Right cardiac atrium (tissue), 5 donors: ENCODE data around the gene ACTN1. TPM values are rescaled to one million over a fixed set of nuclear protein-coding genes. Genes with fewer than 3 reads are reported as not detected.

Experiments
- ATAC-seq, 2 donors: fragments of 200-7000 bp; cut with Tn5 transposase; one replicate each; pipeline versions ENCODE4 v1.8.0 to v1.9.1; 2020; ENCODE audit warnings: moderate library complexity in 2 of 2, mild to moderate bottlenecking in 1 of 2
- DNase-seq, 3 donors: peaks; one replicate each; pipeline ENCODE4 v3.0.0-alpha.2; 2020
- H3K27ac ChIP-seq: one replicate; pipeline ENCODE4 v1.5.1; 2013; ENCODE audit warnings: mild to moderate bottlenecking, low read length, control low read depth, moderate library complexity
- H3K27me3 ChIP-seq: one replicate; pipeline ENCODE4 v1.6.1; 2013; ENCODE audit not compliant: control insufficient read depth, insufficient read depth
- H3K4me1 ChIP-seq: one replicate; pipeline ENCODE4 v1.6.1; 2013; ENCODE audit warnings: low read length; ENCODE audit not compliant: control insufficient read depth, insufficient read depth
- H3K4me3 ChIP-seq: one replicate; pipeline ENCODE4 v1.5.1; 2013; ENCODE audit warnings: low read length, control low read depth
- H3K9me3 ChIP-seq: one replicate; pipeline ENCODE4 v1.6.1; 2013; ENCODE audit warnings: low read length; ENCODE audit not compliant: control insufficient read depth
- WGBS: extraction: QIAGEN DNeasy Blood & Tissue Kit; methylation state at CpG from one replicate; pipeline ENCODE4 v1.1.7; 2013; 5-methylcytosine and 5-hydroxymethylcytosine counted together
- intact Hi-C, 4 donors: fragments of 100-400 bp; cut with DNase I; formaldehyde crosslinking; loops; one replicate each; pipeline versions ENCODE4 v1.11.0 to v1.14.0; 2022 to 2023
- polyA plus RNA-seq: library from polyadenylated mRNA; stranded (reverse); fragments of 200-250 nt; gene quantifications from one replicate; pipeline ENCODE4 v1.2.3, GENCODE V29; 2013
- total RNA-seq, 4 donors: library from RNA; stranded (reverse); fragmentation: NEBNext Ultra II Directional; extraction: Animal tissue kit (Norgen Biotek cat#: 25700); gene quantifications; one replicate each; pipeline ENCODE4 v1.2.1, GENCODE V29; 2021
- donor health status: healthy with polysubstance abuse.
- donor health status: DM: no; HTN: yes; CAD: no.
- donor health status: DM: no; HTN: no; CAD: no.
- donor health status: DM: no; HTN: yes; CAD: no; lungs with severe emphysema.
- donor health status: DM: yes; HTN: yes; CAD: no.

Gene ACTN1
- total and polyA plus RNA-seq, 5 donors, result 80.5 to 305 (median 155) TPM

GRCh38 chr14:68926236-68926635 is 52.9 kb downstream of the ACTN1 start:
- intact Hi-C loops, result no loop called here
- H3K9me3 ChIP-seq, result no peaks in the 10 kb centered on the region
- peaks cover 9% of the 10 kb centered on the region for H3K4me1 ChIP-seq
- H3K27ac ChIP-seq, result no peak overlapping the region
- DNase-seq (peak in 1 of 3 donors; percentile 18), ATAC-seq (no peak)
- no peaks in the 10 kb centered on the region for H3K27me3 ChIP-seq
- 98% methylated on average over 1 of the region's 1 CpG for WGBS
- no peak overlapping the region for H3K4me3 ChIP-seq

GRCh38 chr14:68925373-68925772 is 53.7 kb downstream of the ACTN1 start:
- peak in 1 of 3 donors; percentile 31 for DNase-seq
- Histone ChIP-seq H3K9me3 (no peaks in the 10 kb centered on the region), H3K4me1 (peaks cover 7% of the 10 kb centered on the region), H3K27ac (no peak overlapping the region), H3K4me3 (no peak overlapping the region), H3K27me3 (no peaks in the 10 kb centered on the region)
- intact Hi-C loops, result no loop called here
- WGBS, result 89% methylated on average over 10 of the region's 10 CpGs
- no peak for ATAC-seq

DNA sequence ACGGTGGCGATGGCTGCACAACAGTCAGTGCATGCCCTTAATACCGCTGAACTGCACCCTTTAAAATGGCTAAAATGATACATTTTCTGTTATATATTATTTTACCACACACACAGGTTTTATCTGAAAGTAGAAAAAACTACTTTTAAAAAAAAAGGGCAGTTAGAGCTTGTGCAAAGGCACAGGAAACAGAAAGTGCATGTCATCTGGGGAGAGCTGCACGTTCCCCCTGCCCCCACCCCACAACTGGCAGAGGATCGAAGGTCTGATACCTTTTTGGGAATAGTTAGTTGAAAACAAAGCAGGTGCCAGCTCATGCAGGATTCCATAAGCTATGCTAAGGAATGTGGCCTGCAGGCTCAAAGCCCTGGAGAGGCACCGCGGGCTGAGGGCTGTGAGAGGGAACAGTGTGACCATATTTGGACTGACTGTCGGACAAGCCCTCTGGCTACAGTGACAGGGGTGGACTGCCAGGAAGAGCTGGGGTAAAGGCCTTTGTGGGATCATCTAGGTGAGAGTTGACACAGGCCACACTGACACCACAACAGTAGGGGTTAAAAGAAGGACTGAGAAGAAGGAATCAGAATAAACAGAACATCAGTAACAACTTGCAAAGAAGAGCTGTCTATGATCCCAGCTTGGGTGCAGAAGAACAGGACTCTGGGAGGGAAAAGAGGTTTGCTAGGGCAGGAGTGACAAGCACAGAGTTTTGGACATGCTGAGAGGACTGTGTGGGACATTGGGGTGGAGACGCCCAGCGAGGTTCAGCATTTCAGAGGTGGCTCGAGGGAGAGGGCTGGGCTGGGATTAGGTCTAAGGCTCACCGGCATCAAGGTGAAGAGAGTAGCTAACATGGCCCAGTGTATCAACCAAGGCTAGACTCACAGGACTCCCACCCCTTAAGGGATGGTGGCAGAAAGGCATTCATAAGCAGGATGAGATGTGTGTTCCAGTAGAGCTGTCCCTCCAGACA is 54.6 kb downstream of the ACTN1 start:
- peaks cover 7% of the 10 kb centered on the region for H3K4me1 ChIP-seq
- WGBS, result 59% methylated on average over 12 of the region's 12 CpGs
- intact Hi-C loops, result no loop called here

GRCh38 chr14:68922886-68923285 is 56.2 kb downstream of the ACTN1 start:
- H3K4me1 ChIP-seq, result peaks cover 4% of the 10 kb centered on the region
- DNase-seq (peak in 1 of 3 donors; percentile 36), ATAC-seq (no peak)
- no peaks in the 10 kb centered on the region for H3K27me3 ChIP-seq
- WGBS, result 72% methylated on average over 7 of the region's 7 CpGs
- H3K9me3 ChIP-seq, result no peaks in the 10 kb centered on the region
- no peak overlapping the region for H3K27ac ChIP-seq
- no peak overlapping the region for H3K4me3 ChIP-seq
- intact Hi-C loops, result no loop called here

More for the DNA sequence above, 54.6 kb downstream of the ACTN1 start:
- peak in 1 of 3 donors; percentile 66 for DNase-seq
- H3K27ac ChIP-seq, result peak overlapping the region; percentile 26
- no peaks in the 10 kb centered on the region for H3K27me3 ChIP-seq
- peak; percentile 45 to 66 for ATAC-seq
- no peaks in the 10 kb centered on the region for H3K9me3 ChIP-seq
- H3K4me3 ChIP-seq, result no peak overlapping the region

DNA sequence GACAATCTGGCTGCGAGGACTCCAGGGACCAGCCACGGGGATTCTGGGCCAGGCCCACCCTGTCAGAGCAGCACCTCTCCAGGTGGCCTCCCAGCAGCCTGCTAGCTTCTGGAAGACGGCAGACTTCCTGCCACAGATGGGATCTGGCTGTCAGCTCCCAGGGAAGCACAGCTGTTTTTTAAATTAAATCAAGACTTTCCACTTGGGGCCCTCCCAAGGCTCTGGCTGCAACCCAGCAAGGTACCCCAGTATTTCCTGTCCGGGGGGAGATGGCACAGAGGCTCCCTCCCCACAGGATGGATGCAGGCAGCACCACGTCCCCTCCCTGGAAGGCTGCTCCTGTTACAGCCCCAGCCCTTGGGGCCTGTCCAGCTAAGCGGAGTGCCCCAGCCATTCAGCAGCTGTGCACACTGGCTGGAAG is 56.9 kb downstream of the ACTN1 start:
- Histone ChIP-seq H3K27me3 (no peaks in the 10 kb centered on the region), H3K4me3 (no peak overlapping the region), H3K9me3 (no peaks in the 10 kb centered on the region), H3K27ac (peak overlapping the region; percentile 30), H3K4me1 (peaks cover 4% of the 10 kb centered on the region)
- DNase-seq, result peak in 2 of 3 donors; percentile 60 to 71
- ATAC-seq, result peak; percentile 7 to 34
- intact Hi-C loops, result no loop called here
- 35% methylated on average over 6 of the region's 6 CpGs for WGBS

GRCh38 chr14:68921666-68922065 is 57.4 kb downstream of the ACTN1 start:
- H3K4me3 ChIP-seq, result no peak overlapping the region
- H3K27me3 ChIP-seq, result no peaks in the 10 kb centered on the region
- H3K27ac ChIP-seq, result no peak overlapping the region
- peaks cover 4% of the 10 kb centered on the region for H3K4me1 ChIP-seq
- ATAC-seq (no peak), DNase-seq (peak in 1 of 3 donors; percentile 4)
- H3K9me3 ChIP-seq, result no peaks in the 10 kb centered on the region
- intact Hi-C loops, result no loop called here

- DNase-seq, result peak in 1 of 3 donors; percentile 3
- no peak overlapping the region for H3K27ac ChIP-seq
- 77% methylated on average over 9 of the region's 9 CpGs for WGBS
- H3K4me3 ChIP-seq, result no peak overlapping the region
- H3K9me3 ChIP-seq, result no peaks in the 10 kb centered on the region
- no peaks in the 10 kb centered on the region for H3K27me3 ChIP-seq
- H3K4me1 ChIP-seq, result peaks cover 4% of the 10 kb centered on the region
- intact Hi-C loops, result no loop called here
- no peak for ATAC-seq
Measured at GRCh38 chr14:68921049-68921448, 58.1 kb downstream of the ACTN1 start.

DNA sequence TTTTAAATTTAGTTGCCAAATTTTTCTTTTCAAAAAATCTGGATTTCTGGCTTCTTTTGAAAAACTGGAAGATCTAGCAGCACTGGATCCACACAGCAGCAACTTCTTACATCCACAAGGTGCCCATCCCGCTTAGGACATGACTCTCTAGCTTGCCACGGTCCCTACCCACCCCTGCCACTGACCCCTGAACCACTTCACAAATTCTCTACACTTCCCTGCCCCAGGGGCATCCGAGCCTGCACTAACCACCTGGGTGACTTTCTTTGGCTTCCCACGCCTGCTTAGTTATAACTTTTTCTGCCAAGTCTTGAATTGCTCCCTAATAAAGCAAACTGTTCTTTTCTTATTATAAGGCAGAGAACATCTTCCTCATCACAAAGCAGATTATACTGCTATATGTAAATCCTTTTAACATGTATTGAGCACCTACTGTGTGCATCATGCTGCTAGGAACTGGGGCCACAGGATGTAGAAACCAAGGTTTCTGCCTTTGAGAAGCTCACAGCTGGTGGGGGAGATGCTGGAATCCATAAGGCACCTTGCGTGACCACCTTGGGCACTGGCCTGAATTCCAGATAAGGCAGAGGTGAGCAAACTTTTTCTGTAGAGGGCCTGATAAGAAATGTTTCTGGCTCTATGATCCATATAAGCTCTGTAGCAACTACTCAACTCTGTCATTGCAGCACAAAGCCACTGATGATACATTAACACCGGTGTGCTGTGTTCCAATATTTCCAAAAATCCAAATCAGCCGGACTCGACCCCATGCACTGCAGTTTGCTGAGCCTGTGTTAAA is 59.8 kb downstream of the ACTN1 start:
- Histone ChIP-seq H3K9me3 (no peaks in the 10 kb centered on the region), H3K4me1 (peaks cover 4% of the 10 kb centered on the region), H3K27ac (no peak overlapping the region), H3K4me3 (no peak overlapping the region), H3K27me3 (no peaks in the 10 kb centered on the region)
- WGBS, result 88% methylated on average over 8 of the region's 8 CpGs
- intact Hi-C loops, result loop anchor here in 1 of 4 donors (10.0 kb wide), 1 partner anchor 55 kb away; the partner anchor contains the start of gene ACTN1
- peak in 1 of 3 donors; percentile 16 for DNase-seq
- ATAC-seq, result no peak

GRCh38 chr14:68918612-68919011 is 60.5 kb downstream of the ACTN1 start:
- Histone ChIP-seq H3K27ac (no peak overlapping the region), H3K4me1 (peaks cover 4% of the 10 kb centered on the region), H3K4me3 (no peak overlapping the region), H3K27me3 (no peaks in the 10 kb centered on the region), H3K9me3 (no peaks in the 10 kb centered on the region)
- DNase-seq (peak in 1 of 3 donors; percentile 3), ATAC-seq (no peak)
- WGBS, result 90% methylated on average over 10 of the region's 10 CpGs
- intact Hi-C loops, result loop anchor here in 1 of 4 donors (10.0 kb wide), 1 partner anchor 56 kb away; the partner anchor contains the start of gene ACTN1

DNA sequence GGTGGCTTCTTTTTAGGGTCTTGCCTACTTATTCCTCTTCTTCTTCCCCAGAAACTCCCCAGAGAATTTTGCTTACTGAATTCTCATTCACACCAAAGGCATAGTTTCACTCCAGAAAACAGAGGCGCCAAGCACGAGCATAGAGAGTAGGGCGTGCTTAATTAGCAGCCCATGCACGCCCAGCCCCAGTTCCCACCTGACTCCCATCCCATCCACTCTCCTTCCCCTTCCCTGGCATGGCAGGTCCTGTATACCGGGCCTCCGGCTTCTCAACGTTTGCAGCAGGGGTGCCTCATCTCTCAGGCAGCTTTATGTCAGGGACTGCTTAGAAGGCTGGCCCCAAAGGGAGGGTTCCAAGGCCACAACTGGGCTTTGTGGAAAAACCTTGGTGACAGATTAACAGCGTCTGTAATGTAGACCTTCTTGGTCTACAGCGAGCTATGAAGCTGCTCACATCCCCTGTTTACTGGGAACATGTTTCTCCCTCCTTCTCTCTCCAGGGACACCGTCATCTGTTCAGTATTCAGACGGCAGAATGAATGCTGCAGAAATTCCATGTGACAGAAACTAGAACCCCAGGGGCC is 62.7 kb downstream of the ACTN1 start:
- DNase-seq, result peak in 1 of 3 donors; percentile 18
- Histone ChIP-seq H3K4me3 (no peak overlapping the region), H3K27me3 (no peaks in the 10 kb centered on the region), H3K4me1 (peaks cover 3% of the 10 kb centered on the region), H3K27ac (no peak overlapping the region), H3K9me3 (no peaks in the 10 kb centered on the region)
- intact Hi-C loops, result loop anchor here in 1 of 4 donors (10.0 kb wide), 1 partner anchor 58 kb away; the partner anchor contains the start of gene ACTN1
- ATAC-seq, result no peak
- 83% methylated on average over 11 of the region's 11 CpGs for WGBS
